HEK293 (cell line): ENCODE measurements around the gene ELMO1.
A peak's percentile ranks its signal among the peaks of the same experiment; 100 is the strongest.

Experiments used
- CTCF ChIP-seq: fragments of 450-650 bp; formaldehyde crosslinking; IDR thresholded peaks from 2 replicates; pipeline ENCODE4 v1.5.1; 2016; ENCODE audit warnings: missing biosample characterization, missing genetic modification characterization
- KLF10 ChIP-seq: fragments of 450-650 bp; IDR thresholded peaks from 2 replicates; pipeline ENCODE4 v1.5.1; 2018; ENCODE audit warnings: missing biosample characterization, mild to moderate bottlenecking, missing genetic modification characterization
- KLF8 ChIP-seq: fragments of 450-650 bp; formaldehyde crosslinking; IDR thresholded peaks from 2 replicates; pipeline ENCODE4 v1.5.1; 2016; ENCODE audit warnings: missing biosample characterization, missing genetic modification characterization
- PATZ1 ChIP-seq: fragments of 450-650 bp; formaldehyde crosslinking; IDR thresholded peaks from 2 replicates; pipeline ENCODE4 v1.5.1; 2016; ENCODE audit warnings: missing biosample characterization, missing genetic modification characterization
- TCF7L2 ChIP-seq: IDR thresholded peaks from 2 replicates; pipeline ENCODE4 v1.6.1; 2011; ENCODE audit warnings: low read depth, mild to moderate bottlenecking, inconsistent platforms, low read length, moderate library complexity, borderline replicate concordance
- YY2 ChIP-seq: fragments of 450-650 bp; formaldehyde crosslinking; IDR thresholded peaks from 2 replicates; pipeline ENCODE4 v1.5.1; 2016; ENCODE audit warnings: missing biosample characterization, missing genetic modification characterization
- ZBTB11 ChIP-seq: fragments of 450-650 bp; formaldehyde crosslinking; conservative IDR thresholded peaks from 2 replicates; pipeline ENCODE4 v1.5.1; 2016; ENCODE audit warnings: low read depth, missing biosample characterization, missing genetic modification characterization
- ZBTB44 ChIP-seq: fragments of 450-650 bp; IDR thresholded peaks from 2 replicates; pipeline ENCODE4 v1.5.1; 2018; ENCODE audit warnings: missing biosample characterization, mild to moderate bottlenecking, missing genetic modification characterization
- ZFP37 ChIP-seq: fragments of 450-650 bp; formaldehyde crosslinking; IDR thresholded peaks from 2 replicates; pipeline ENCODE4 v1.5.1; 2016; ENCODE audit warnings: missing biosample characterization, missing genetic modification characterization
- ZNF112 ChIP-seq: fragments of 450-650 bp; formaldehyde crosslinking; IDR thresholded peaks from 2 replicates; pipeline ENCODE4 v1.5.0; 2017; ENCODE audit warnings: missing biosample characterization, missing genetic modification characterization
- ZNF19 ChIP-seq: fragments of 450-650 bp; formaldehyde crosslinking; IDR thresholded peaks from 2 replicates; pipeline ENCODE4; 2016; ENCODE audit warnings: missing biosample characterization, missing genetic modification characterization, low read depth
- ZNF211 ChIP-seq: fragments of 450-650 bp; formaldehyde crosslinking; IDR thresholded peaks from 2 replicates; pipeline ENCODE4 v1.5.1; 2016; ENCODE audit warnings: low read depth, missing biosample characterization, missing genetic modification characterization
- ZNF24 ChIP-seq: fragments of 450-650 bp; formaldehyde crosslinking; IDR thresholded peaks from 2 replicates; pipeline ENCODE4 v1.5.1; 2016; ENCODE audit warnings: missing biosample characterization, missing genetic modification characterization
- ZNF292 ChIP-seq: fragments of 450-650 bp; formaldehyde crosslinking; IDR thresholded peaks from 2 replicates; pipeline ENCODE4 v1.5.1; 2016; ENCODE audit warnings: low read depth, missing biosample characterization, missing genetic modification characterization, borderline replicate concordance
- ZNF302 ChIP-seq: fragments of 450-650 bp; formaldehyde crosslinking; IDR thresholded peaks from 2 replicates; pipeline ENCODE4 v1.5.1; 2016; ENCODE audit warnings: missing biosample characterization, missing genetic modification characterization, low read depth
- ZNF335 ChIP-seq: fragments of 450-650 bp; formaldehyde crosslinking; conservative IDR thresholded peaks from 2 replicates; pipeline ENCODE4 v1.5.1; 2016; ENCODE audit warnings: missing biosample characterization, missing genetic modification characterization
- ZNF341 ChIP-seq: fragments of 450-650 bp; formaldehyde crosslinking; IDR thresholded peaks from 2 replicates; pipeline ENCODE4; 2016; ENCODE audit warnings: low read depth, missing biosample characterization, missing genetic modification characterization
- ZNF366 ChIP-seq: fragments of 450-650 bp; formaldehyde crosslinking; conservative IDR thresholded peaks from 2 replicates; pipeline ENCODE4 v1.5.1; 2016; ENCODE audit warnings: missing biosample characterization, missing genetic modification characterization
- ZNF391 ChIP-seq: fragments of 450-650 bp; formaldehyde crosslinking; IDR thresholded peaks from 2 replicates; pipeline ENCODE4 v1.5.1; 2016; ENCODE audit warnings: low read depth, missing biosample characterization, missing genetic modification characterization, borderline replicate concordance
- ZNF510 ChIP-seq: fragments of 450-650 bp; formaldehyde crosslinking; IDR thresholded peaks from 2 replicates; pipeline ENCODE4 v1.5.1; 2018; ENCODE audit warnings: mild to moderate bottlenecking, missing genetic modification characterization, missing biosample characterization; ENCODE audit not compliant: insufficient replicate concordance
- ZNF558 ChIP-seq: fragments of 450-650 bp; formaldehyde crosslinking; IDR thresholded peaks from 2 replicates; pipeline ENCODE4 v1.5.1; 2016; ENCODE audit warnings: missing biosample characterization, missing genetic modification characterization
- ZNF560 ChIP-seq: fragments of 450-650 bp; formaldehyde crosslinking; IDR thresholded peaks from 2 replicates; pipeline ENCODE4 v1.5.1; 2017; ENCODE audit warnings: missing biosample characterization, missing genetic modification characterization, borderline replicate concordance
- ZNF629 ChIP-seq: fragments of 450-650 bp; formaldehyde crosslinking; IDR thresholded peaks from 2 replicates; pipeline ENCODE4 v1.5.1; 2017; ENCODE audit warnings: missing biosample characterization, missing genetic modification characterization
- ZNF645 ChIP-seq: fragments of 450-650 bp; formaldehyde crosslinking; IDR thresholded peaks from 2 replicates; pipeline ENCODE4; 2016; ENCODE audit warnings: missing biosample characterization, missing genetic modification characterization
- ZNF658 ChIP-seq: fragments of 450-650 bp; formaldehyde crosslinking; IDR thresholded peaks from 2 replicates; pipeline ENCODE4; 2016; ENCODE audit warnings: missing biosample characterization, missing genetic modification characterization
- ZNF660 ChIP-seq: fragments of 450-650 bp; IDR thresholded peaks from 2 replicates; pipeline ENCODE4 v1.5.1; 2018; ENCODE audit warnings: missing biosample characterization, mild to moderate bottlenecking, missing genetic modification characterization
- ZNF785 ChIP-seq: fragments of 450-650 bp; formaldehyde crosslinking; IDR thresholded peaks from 2 replicates; pipeline ENCODE4 v1.5.1; 2016; ENCODE audit warnings: missing biosample characterization, missing genetic modification characterization
- ZSCAN18 ChIP-seq: fragments of 450-650 bp; formaldehyde crosslinking; IDR thresholded peaks from 2 replicates; pipeline ENCODE4 v1.5.1; 2016; ENCODE audit warnings: missing biosample characterization, missing genetic modification characterization

Gene ELMO1

GRCh38 chr7:37031571-37032257 lies 416.9 kb downstream of the ELMO1 start (continued):
- TF ChIP-seq CTCF (no peak), YY2 (tag by site-specific recombination) (no peak), ZFP37 (tag by site-specific recombination) (no peak), ZNF341 (no peak), PATZ1 (no peak), KLF10 (tag by site-specific recombination) (0 out of 2 replicates have a peak, but pooled peaks have one; percentile 23), TCF7L2 (no peak), ZNF558 (tag by site-specific recombination) (peak; percentile 83), ZNF658 (tag by site-specific recombination) (no peak), ZBTB44 (tag by site-specific recombination) (no peak), ZNF19 (tag by site-specific recombination) (no peak), ZNF302 (tag by site-specific recombination) (no peak), ZNF112 (tag by site-specific recombination) (no peak), ZNF292 (tag by site-specific recombination) (no peak), ZNF211 (tag by site-specific recombination) (no peak), ZNF629 (tag by site-specific recombination) (peak; percentile 91), KLF8 (tag by site-specific recombination) (0 out of 2 replicates have a peak, but pooled peaks have one; percentile 47), ZNF366 (tag by site-specific recombination) (peak; percentile 91), ZBTB11 (tag by site-specific recombination) (no peak), ZNF335 (tag by site-specific recombination) (peak; percentile 17; the same call in 1 of the 2 replicates), ZNF785 (tag by site-specific recombination) (no peak), ZNF660 (tag by site-specific recombination) (peak; percentile 95), ZNF510 (tag by site-specific recombination) (no peak), ZNF560 (no peak), ZNF391 (tag by site-specific recombination) (no peak), ZSCAN18 (no peak), ZNF645 (tag by site-specific recombination) (no peak), ZNF24 (tag by site-specific recombination) (peak; percentile 68; the same call in 1 of the 2 replicates)
